Loucy (cell line): Measurements from ENCODE around the gene C2CD4C.
"Not testable (repeated sequence)": the region's sequence is repeated elsewhere in the genome, so short reads cannot be mapped to it uniquely, and the experiment has no call there.

Source experiments
- H2AFZ ChIP-seq: fragments of 200-600 bp; sonication (generic); 2 replicates; pipeline ENCODE4 v1.6.0; 2016; ENCODE audit warnings: antibody characterized with exemption, mild to moderate bottlenecking, low read length, moderate library complexity
- H3F3A ChIP-seq: fragments of 200-600 bp; 2 replicates; pipeline ENCODE4 v1.6.0; 2016; ENCODE audit warnings: antibody characterized with exemption, low read depth, mild to moderate bottlenecking
- H3K27me3 ChIP-seq: fragments of 200-600 bp; sonication (generic); 2 replicates; pipeline ENCODE4 v1.6.1; 2014; ENCODE audit warnings: low read length, mild to moderate bottlenecking; ENCODE audit not compliant: insufficient read depth, poor library complexity, severe bottlenecking
- H3K36me3 ChIP-seq: fragments of 200-600 bp; sonication (generic); 2 replicates; pipeline ENCODE4 v1.6.1; 2016; ENCODE audit warnings: low read length; ENCODE audit not compliant: insufficient read depth
- H3K4me1 ChIP-seq: fragments of 200-600 bp; sonication (generic); 2 replicates; pipeline ENCODE4 v1.5.1; 2014; ENCODE audit warnings: low read length, mild to moderate bottlenecking; ENCODE audit not compliant: insufficient read depth, poor library complexity, severe bottlenecking
- H3K4me2 ChIP-seq: fragments of 200-600 bp; sonication (generic); 2 replicates; pipeline ENCODE4 v1.6.0; 2014; ENCODE audit warnings: antibody characterized with exemption, low read length, low read depth, mild to moderate bottlenecking; ENCODE audit not compliant: poor library complexity, severe bottlenecking
- H3K4me3 ChIP-seq: fragments of 200-600 bp; sonication (generic); 2 replicates; pipeline ENCODE4 v1.5.1; 2014; ENCODE audit warnings: low read length, mild to moderate bottlenecking, mixed read lengths; ENCODE audit not compliant: poor library complexity, severe bottlenecking
- H3K79me2 ChIP-seq: fragments of 200-600 bp; sonication (generic); 2 replicates; pipeline ENCODE4 v1.6.1; 2014; ENCODE audit warnings: low read length; ENCODE audit not compliant: insufficient read depth
- H3K9ac ChIP-seq: fragments of 200-600 bp; sonication (generic); 2 replicates; pipeline ENCODE4 v1.6.0; 2014; ENCODE audit warnings: mild to moderate bottlenecking, low read depth, low read length, moderate library complexity; ENCODE audit not compliant: poor library complexity, severe bottlenecking
- H3K9me2 ChIP-seq: fragments of 200-600 bp; sonication (generic); replicated peaks from 2 replicates; pipeline ENCODE4 v1.6.1; 2016; ENCODE audit warnings: low read depth, low read length, mixed read lengths
- H3K9me3 ChIP-seq: fragments of 200-600 bp; sonication (generic); 2 replicates; pipeline ENCODE4 v1.6.1; 2014; ENCODE audit warnings: mild to moderate bottlenecking, antibody characterized with exemption, low read length, low read depth; ENCODE audit not compliant: insufficient read depth
- H4K20me1 ChIP-seq: fragments of 200-600 bp; sonication (generic); 2 replicates; pipeline ENCODE4 v1.6.0; 2014; ENCODE audit warnings: antibody characterized with exemption, low read length, mild to moderate bottlenecking; ENCODE audit not compliant: insufficient read depth, poor library complexity, severe bottlenecking
- CTCF ChIP-seq: fragments of 200-600 bp; sonication (generic); conservative IDR thresholded peaks from 2 replicates; pipeline ENCODE4 v1.5.1; 2014; ENCODE audit warnings: mild to moderate bottlenecking, antibody characterized with exemption, low read length
- EZH2phosphoT487 ChIP-seq: fragments of 200-600 bp; IDR thresholded peaks from 2 replicates; pipeline ENCODE4 v1.6.1; 2018; ENCODE audit warnings: antibody characterized with exemption, mild to moderate bottlenecking, moderate library complexity, borderline replicate concordance

The C2CD4C gene

GRCh38 chr19:428149-428548 lies 19.2 kb upstream of the C2CD4C start:
- Histone ChIP-seq H3K9me3 (peaks cover 13% of the 10 kb centered on the region; the same call in 1 of the 2 replicates), H2AFZ (no peak overlapping the region), H3F3A (no peaks in the 10 kb centered on the region), H3K79me2 (no peaks in the 10 kb centered on the region), H3K4me1 (no peaks in the 10 kb centered on the region), H3K9me2 (no peaks in the 10 kb centered on the region), H3K9ac (no peak overlapping the region), H3K36me3 (no peaks in the 10 kb centered on the region), H3K4me2 (no peak overlapping the region), H3K27me3 (no peaks in the 10 kb centered on the region), H4K20me1 (no peaks in the 10 kb centered on the region), H3K4me3 (no peak overlapping the region)
- TF ChIP-seq EZH2phosphoT487 (no peak), CTCF (no peak)

- H3K4me1 ChIP-seq, H3K9ac ChIP-seq, H3K27me3 ChIP-seq, H2AFZ ChIP-seq, H3K9me2 ChIP-seq, H3K79me2 ChIP-seq, H3K4me2 ChIP-seq, H4K20me1 ChIP-seq, H3F3A ChIP-seq, H3K4me3 ChIP-seq, H3K36me3 ChIP-seq: not testable (repeated sequence)
- peaks cover 14% of the 10 kb centered on the region; the same call in 1 of the 2 replicates for H3K9me3 ChIP-seq
Measured at GRCh38 chr19:427675-428074, 18.7 kb upstream of the C2CD4C start.

GRCh38 chr19:426725-427445 lies 17.9 kb upstream of the C2CD4C start:
- Histone ChIP-seq H3K9me2 (no peaks in the 10 kb centered on the region), H3F3A (no peaks in the 10 kb centered on the region), H3K9me3 (peaks cover 17% of the 10 kb centered on the region; the same call in 1 of the 2 replicates), H3K79me2 (no peaks in the 10 kb centered on the region), H2AFZ (no peak overlapping the region), H3K27me3 (no peaks in the 10 kb centered on the region), H3K4me3 (no peak overlapping the region), H4K20me1 (no peaks in the 10 kb centered on the region), H3K4me1 (no peaks in the 10 kb centered on the region), H3K36me3 (no peaks in the 10 kb centered on the region), H3K4me2 (no peak overlapping the region), H3K9ac (no peak overlapping the region)
- TF ChIP-seq EZH2phosphoT487 (no peak), CTCF (no peak)

DNA sequence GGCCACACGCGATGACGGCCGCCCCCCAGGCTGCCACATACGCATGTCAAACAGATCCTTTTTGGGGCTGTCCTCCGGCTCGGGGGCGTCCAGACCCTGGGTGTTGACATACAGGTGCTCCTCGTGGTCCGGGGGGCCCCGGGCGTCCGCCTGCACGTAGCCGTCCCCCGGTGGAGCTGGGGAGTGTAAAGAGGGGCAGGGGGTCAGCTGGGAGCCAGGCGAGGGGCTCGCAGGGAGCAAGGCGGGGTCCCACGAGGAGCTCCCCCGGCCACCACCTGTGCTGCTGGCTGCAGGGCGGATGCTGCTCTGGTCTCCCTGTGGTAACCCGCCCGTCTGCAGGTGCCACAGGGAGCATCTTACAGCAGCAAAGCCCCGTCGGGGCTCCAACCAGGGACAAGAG lies 16.1 kb upstream of the C2CD4C start:
- Histone ChIP-seq H3K36me3 (no peaks in the 10 kb centered on the region), H3K4me3 (no peak overlapping the region), H3F3A (no peaks in the 10 kb centered on the region), H3K9ac (no peak overlapping the region), H3K9me2 (no peaks in the 10 kb centered on the region), H3K4me1 (no peaks in the 10 kb centered on the region), H3K4me2 (no peak overlapping the region), H4K20me1 (no peaks in the 10 kb centered on the region), H2AFZ (no peak overlapping the region), H3K79me2 (no peaks in the 10 kb centered on the region), H3K9me3 (peaks cover 17% of the 10 kb centered on the region; the same call in 1 of the 2 replicates), H3K27me3 (no peaks in the 10 kb centered on the region)
- TF ChIP-seq CTCF (no peak), EZH2phosphoT487 (no peak)
